WTC11 (cell line): ENCODE measurements around the gene UNC119B. TPM values are rescaled to one million over a fixed set of nuclear protein-coding genes. Genes with fewer than 3 reads are reported as not detected.

Experiments
- EMX1 ChIP-seq: fragments of 250-450 bp; sonication (Bioruptor Pico); IDR thresholded peaks from 2 replicates; pipeline ENCODE4 v1.8.0; 2021; ENCODE audit warnings: mild to moderate bottlenecking
- ETV6 ChIP-seq: sonication (generic); formaldehyde crosslinking; IDR thresholded peaks from 2 replicates; pipeline ENCODE4 v1.8.1; 2022; ENCODE audit warnings: mild to moderate bottlenecking, missing genetic modification reagents
- FOXJ3 ChIP-seq: sonication (generic); formaldehyde crosslinking; IDR thresholded peaks from 2 replicates; pipeline ENCODE4 v1.9.0; 2021; ENCODE audit warnings: missing genetic modification reagents, mild to moderate bottlenecking, borderline replicate concordance
- FOXP1 ChIP-seq: sonication (generic); formaldehyde crosslinking; IDR thresholded peaks from 2 replicates; pipeline ENCODE4 v1.8.0; 2022; ENCODE audit warnings: missing genetic modification reagents, mild to moderate bottlenecking, moderate library complexity, borderline replicate concordance
- IRF2 ChIP-seq: sonication (generic); formaldehyde crosslinking; IDR thresholded peaks from 2 replicates; pipeline ENCODE4 v1.8.0; 2022; ENCODE audit warnings: low read depth, missing genetic modification reagents, borderline replicate concordance
- JUN ChIP-seq: sonication (generic); formaldehyde crosslinking; IDR thresholded peaks from 2 replicates; pipeline ENCODE4 v1.8.0; 2023; ENCODE audit warnings: mild to moderate bottlenecking, missing genetic modification reagents
- KAT7 ChIP-seq: sonication (generic); formaldehyde crosslinking; IDR thresholded peaks from 2 replicates; pipeline ENCODE4 v1.8.1; 2023; ENCODE audit warnings: missing genetic modification reagents, mild to moderate bottlenecking, borderline replicate concordance
- NFYB ChIP-seq: sonication (generic); formaldehyde crosslinking; conservative IDR thresholded peaks from 2 replicates; pipeline ENCODE4 v1.8.0; 2022; ENCODE audit warnings: low read depth, missing genetic modification reagents
- NR2C2 ChIP-seq: sonication (generic); formaldehyde crosslinking; IDR thresholded peaks from 2 replicates; pipeline ENCODE4 v1.8.0; 2022; ENCODE audit warnings: mild to moderate bottlenecking, missing genetic modification reagents
- PRRX2 ChIP-seq: fragments of 250-450 bp; sonication (Bioruptor Pico); IDR thresholded peaks from 2 replicates; pipeline ENCODE4 v1.8.0; 2021; ENCODE audit warnings: mild to moderate bottlenecking
- SMAD4 ChIP-seq: sonication (generic); formaldehyde crosslinking; IDR thresholded peaks from 2 replicates; pipeline ENCODE4 v1.8.0; 2022; ENCODE audit warnings: mild to moderate bottlenecking, missing genetic modification reagents
- TEAD1 ChIP-seq: sonication (generic); formaldehyde crosslinking; IDR thresholded peaks from 2 replicates; pipeline ENCODE4 v1.8.0; 2022; ENCODE audit warnings: mild to moderate bottlenecking, missing genetic modification reagents
- TEAD4 ChIP-seq: sonication (generic); formaldehyde crosslinking; IDR thresholded peaks from 2 replicates; pipeline ENCODE4 v1.8.0; 2022; ENCODE audit warnings: mild to moderate bottlenecking, missing genetic modification reagents
- ZNF423 ChIP-seq: fragments of 250-450 bp; sonication (Bioruptor Pico); IDR thresholded peaks from 2 replicates; pipeline ENCODE4 v2.1.2; 2022; ENCODE audit warnings: mild to moderate bottlenecking, moderate library complexity
- total RNA-seq: library from RNA; stranded (reverse); gene quantifications from 3 replicates; pipeline ENCODE4 v1.2.3, GENCODE V29; 2021
- TF ChIP-seq, protein P1 (sequence below): sonication (generic); formaldehyde crosslinking; IDR thresholded peaks from 2 replicates; pipeline ENCODE4 v1.8.0; 2022; ENCODE audit warnings: mild to moderate bottlenecking, missing genetic modification reagents
- TF ChIP-seq, protein P2 (sequence below): sonication (generic); formaldehyde crosslinking; IDR thresholded peaks from 2 replicates; pipeline ENCODE4 v1.8.1; 2023; ENCODE audit warnings: mild to moderate bottlenecking, missing genetic modification reagents, moderate library complexity
- TF ChIP-seq, protein P3 (sequence below): sonication (generic); formaldehyde crosslinking; IDR thresholded peaks from 2 replicates; pipeline ENCODE4 v1.8.1; 2022; ENCODE audit warnings: mild to moderate bottlenecking, moderate library complexity, missing genetic modification reagents
- TF ChIP-seq, protein P4 (sequence below): fragments of 250-450 bp; sonication (Bioruptor Pico); IDR thresholded peaks from 2 replicates; pipeline ENCODE4 v1.9.0; 2021; ENCODE audit warnings: mild to moderate bottlenecking
- TF ChIP-seq, protein P5 (sequence below): fragments of 250-450 bp; sonication (Bioruptor Pico); IDR thresholded peaks from 2 replicates; pipeline ENCODE4 v1.9.0; 2021; ENCODE audit warnings: moderate library complexity, mild to moderate bottlenecking, inconsistent platforms, borderline replicate concordance
- TF ChIP-seq, protein P6 (sequence below): sonication (generic); formaldehyde crosslinking; IDR thresholded peaks from 2 replicates; pipeline ENCODE4 v1.8.0; 2023; ENCODE audit warnings: missing genetic modification reagents, mild to moderate bottlenecking, borderline replicate concordance
- TF ChIP-seq, protein P7 (sequence below): sonication (generic); formaldehyde crosslinking; IDR thresholded peaks from 2 replicates; pipeline ENCODE4 v1.8.1; 2022; ENCODE audit warnings: mild to moderate bottlenecking, missing genetic modification reagents, moderate library complexity, borderline replicate concordance
- TF ChIP-seq, protein P8 (sequence below): sonication (generic); formaldehyde crosslinking; conservative IDR thresholded peaks from 2 replicates; pipeline ENCODE4 v1.8.1; 2022; ENCODE audit warnings: mild to moderate bottlenecking, missing genetic modification reagents
- TF ChIP-seq, protein P9 (sequence below): fragments of 250-450 bp; sonication (Bioruptor Pico); IDR thresholded peaks from 2 replicates; pipeline ENCODE4 v1.9.0; 2021; ENCODE audit warnings: mild to moderate bottlenecking
- TF ChIP-seq, protein P10 (sequence below): sonication (generic); formaldehyde crosslinking; IDR thresholded peaks from 2 replicates; pipeline ENCODE4 v1.8.1; 2023; ENCODE audit warnings: mild to moderate bottlenecking, missing genetic modification reagents

The UNC119B gene
- total RNA-seq, 1 experiment from 2014 or later, result 53.3 TPM

DNA sequence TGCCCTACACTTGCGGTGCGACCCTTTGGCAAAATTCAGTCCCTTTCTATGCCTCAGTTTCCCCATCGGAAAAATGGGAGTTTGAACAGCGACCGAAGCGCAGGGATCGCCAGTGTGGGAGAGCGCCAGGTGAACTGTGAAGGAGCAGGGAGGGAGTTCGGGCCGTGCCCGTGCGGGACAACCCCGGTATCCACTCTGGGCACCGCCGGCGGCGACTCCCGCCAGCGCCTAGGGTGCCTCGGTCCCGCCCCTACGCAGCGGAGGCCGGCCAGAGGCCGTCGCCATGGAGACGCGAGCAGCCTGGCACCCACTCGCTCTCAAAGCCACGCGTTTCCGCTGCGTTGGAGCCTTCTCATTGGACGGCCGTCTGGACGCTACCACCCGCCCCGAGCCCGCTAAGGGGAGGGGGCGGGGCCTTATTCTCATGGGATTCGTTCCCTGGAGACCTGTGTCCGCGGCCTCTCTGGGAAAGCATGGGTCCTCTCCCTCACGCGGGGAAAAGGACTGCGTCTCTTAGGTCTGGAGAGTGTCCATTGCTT is 24.0 kb upstream of the UNC119B start (continued):
- TF ChIP-seq, protein P1, sequence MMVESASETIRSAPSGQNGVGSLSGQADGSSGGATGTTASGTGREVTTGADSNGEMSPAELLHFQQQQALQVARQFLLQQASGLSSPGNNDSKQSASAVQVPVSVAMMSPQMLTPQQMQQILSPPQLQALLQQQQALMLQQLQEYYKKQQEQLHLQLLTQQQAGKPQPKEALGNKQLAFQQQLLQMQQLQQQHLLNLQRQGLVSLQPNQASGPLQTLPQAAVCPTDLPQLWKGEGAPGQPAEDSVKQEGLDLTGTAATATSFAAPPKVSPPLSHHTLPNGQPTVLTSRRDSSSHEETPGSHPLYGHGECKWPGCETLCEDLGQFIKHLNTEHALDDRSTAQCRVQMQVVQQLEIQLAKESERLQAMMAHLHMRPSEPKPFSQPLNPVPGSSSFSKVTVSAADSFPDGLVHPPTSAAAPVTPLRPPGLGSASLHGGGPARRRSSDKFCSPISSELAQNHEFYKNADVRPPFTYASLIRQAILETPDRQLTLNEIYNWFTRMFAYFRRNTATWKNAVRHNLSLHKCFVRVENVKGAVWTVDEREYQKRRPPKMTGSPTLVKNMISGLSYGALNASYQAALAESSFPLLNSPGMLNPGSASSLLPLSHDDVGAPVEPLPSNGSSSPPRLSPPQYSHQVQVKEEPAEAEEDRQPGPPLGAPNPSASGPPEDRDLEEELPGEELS (CRISPR knock-in tag), result no peak
- TF ChIP-seq, protein P2, sequence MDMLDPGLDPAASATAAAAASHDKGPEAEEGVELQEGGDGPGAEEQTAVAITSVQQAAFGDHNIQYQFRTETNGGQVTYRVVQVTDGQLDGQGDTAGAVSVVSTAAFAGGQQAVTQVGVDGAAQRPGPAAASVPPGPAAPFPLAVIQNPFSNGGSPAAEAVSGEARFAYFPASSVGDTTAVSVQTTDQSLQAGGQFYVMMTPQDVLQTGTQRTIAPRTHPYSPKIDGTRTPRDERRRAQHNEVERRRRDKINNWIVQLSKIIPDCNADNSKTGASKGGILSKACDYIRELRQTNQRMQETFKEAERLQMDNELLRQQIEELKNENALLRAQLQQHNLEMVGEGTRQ (CRISPR knock-in tag), result no peak
- TF ChIP-seq, protein P3, sequence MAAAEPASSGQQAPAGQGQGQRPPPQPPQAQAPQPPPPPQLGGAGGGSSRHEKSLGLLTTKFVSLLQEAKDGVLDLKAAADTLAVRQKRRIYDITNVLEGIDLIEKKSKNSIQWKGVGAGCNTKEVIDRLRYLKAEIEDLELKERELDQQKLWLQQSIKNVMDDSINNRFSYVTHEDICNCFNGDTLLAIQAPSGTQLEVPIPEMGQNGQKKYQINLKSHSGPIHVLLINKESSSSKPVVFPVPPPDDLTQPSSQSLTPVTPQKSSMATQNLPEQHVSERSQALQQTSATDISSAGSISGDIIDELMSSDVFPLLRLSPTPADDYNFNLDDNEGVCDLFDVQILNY (CRISPR knock-in tag), result no peak
- TF ChIP-seq ZNF423, result 0 out of 2 replicates have a peak, but pooled peaks have one; percentile 27
- no peak for TF ChIP-seq SMAD4
- TF ChIP-seq, protein P4, sequence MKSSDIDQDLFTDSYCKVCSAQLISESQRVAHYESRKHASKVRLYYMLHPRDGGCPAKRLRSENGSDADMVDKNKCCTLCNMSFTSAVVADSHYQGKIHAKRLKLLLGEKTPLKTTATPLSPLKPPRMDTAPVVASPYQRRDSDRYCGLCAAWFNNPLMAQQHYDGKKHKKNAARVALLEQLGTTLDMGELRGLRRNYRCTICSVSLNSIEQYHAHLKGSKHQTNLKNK, result no peak
- no peak for TF ChIP-seq KAT7 (CRISPR knock-in tag)
- no peak for TF ChIP-seq PRRX2
- TF ChIP-seq, protein P5, sequence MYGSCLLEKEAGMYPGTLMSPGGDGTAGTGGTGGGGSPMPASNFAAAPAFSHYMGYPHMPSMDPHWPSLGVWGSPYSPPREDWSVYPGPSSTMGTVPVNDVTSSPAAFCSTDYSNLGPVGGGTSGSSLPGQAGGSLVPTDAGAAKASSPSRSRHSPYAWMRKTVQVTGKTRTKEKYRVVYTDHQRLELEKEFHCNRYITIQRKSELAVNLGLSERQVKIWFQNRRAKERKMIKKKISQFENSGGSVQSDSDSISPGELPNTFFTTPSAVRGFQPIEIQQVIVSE (CRISPR knock-in tag), result no peak
- TF ChIP-seq FOXP1 (CRISPR knock-in tag), result no peak
- no peak for TF ChIP-seq TEAD1 (CRISPR knock-in tag)
- peak; percentile 52 for TF ChIP-seq NFYB (CRISPR knock-in tag)
- no peak for TF ChIP-seq IRF2
- TF ChIP-seq, protein P6, sequence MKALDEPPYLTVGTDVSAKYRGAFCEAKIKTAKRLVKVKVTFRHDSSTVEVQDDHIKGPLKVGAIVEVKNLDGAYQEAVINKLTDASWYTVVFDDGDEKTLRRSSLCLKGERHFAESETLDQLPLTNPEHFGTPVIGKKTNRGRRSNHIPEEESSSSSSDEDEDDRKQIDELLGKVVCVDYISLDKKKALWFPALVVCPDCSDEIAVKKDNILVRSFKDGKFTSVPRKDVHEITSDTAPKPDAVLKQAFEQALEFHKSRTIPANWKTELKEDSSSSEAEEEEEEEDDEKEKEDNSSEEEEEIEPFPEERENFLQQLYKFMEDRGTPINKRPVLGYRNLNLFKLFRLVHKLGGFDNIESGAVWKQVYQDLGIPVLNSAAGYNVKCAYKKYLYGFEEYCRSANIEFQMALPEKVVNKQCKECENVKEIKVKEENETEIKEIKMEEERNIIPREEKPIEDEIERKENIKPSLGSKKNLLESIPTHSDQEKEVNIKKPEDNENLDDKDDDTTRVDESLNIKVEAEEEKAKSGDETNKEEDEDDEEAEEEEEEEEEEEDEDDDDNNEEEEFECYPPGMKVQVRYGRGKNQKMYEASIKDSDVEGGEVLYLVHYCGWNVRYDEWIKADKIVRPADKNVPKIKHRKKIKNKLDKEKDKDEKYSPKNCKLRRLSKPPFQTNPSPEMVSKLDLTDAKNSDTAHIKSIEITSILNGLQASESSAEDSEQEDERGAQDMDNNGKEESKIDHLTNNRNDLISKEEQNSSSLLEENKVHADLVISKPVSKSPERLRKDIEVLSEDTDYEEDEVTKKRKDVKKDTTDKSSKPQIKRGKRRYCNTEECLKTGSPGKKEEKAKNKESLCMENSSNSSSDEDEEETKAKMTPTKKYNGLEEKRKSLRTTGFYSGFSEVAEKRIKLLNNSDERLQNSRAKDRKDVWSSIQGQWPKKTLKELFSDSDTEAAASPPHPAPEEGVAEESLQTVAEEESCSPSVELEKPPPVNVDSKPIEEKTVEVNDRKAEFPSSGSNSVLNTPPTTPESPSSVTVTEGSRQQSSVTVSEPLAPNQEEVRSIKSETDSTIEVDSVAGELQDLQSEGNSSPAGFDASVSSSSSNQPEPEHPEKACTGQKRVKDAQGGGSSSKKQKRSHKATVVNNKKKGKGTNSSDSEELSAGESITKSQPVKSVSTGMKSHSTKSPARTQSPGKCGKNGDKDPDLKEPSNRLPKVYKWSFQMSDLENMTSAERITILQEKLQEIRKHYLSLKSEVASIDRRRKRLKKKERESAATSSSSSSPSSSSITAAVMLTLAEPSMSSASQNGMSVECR, result no peak
- TF ChIP-seq TEAD4 (CRISPR knock-in tag), result no peak
- TF ChIP-seq, protein P7, sequence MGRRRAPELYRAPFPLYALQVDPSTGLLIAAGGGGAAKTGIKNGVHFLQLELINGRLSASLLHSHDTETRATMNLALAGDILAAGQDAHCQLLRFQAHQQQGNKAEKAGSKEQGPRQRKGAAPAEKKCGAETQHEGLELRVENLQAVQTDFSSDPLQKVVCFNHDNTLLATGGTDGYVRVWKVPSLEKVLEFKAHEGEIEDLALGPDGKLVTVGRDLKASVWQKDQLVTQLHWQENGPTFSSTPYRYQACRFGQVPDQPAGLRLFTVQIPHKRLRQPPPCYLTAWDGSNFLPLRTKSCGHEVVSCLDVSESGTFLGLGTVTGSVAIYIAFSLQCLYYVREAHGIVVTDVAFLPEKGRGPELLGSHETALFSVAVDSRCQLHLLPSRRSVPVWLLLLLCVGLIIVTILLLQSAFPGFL, result no peak
- TF ChIP-seq, protein P8, sequence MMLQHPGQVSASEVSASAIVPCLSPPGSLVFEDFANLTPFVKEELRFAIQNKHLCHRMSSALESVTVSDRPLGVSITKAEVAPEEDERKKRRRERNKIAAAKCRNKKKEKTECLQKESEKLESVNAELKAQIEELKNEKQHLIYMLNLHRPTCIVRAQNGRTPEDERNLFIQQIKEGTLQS (CRISPR knock-in tag), result no peak
- TF ChIP-seq, protein P9, sequence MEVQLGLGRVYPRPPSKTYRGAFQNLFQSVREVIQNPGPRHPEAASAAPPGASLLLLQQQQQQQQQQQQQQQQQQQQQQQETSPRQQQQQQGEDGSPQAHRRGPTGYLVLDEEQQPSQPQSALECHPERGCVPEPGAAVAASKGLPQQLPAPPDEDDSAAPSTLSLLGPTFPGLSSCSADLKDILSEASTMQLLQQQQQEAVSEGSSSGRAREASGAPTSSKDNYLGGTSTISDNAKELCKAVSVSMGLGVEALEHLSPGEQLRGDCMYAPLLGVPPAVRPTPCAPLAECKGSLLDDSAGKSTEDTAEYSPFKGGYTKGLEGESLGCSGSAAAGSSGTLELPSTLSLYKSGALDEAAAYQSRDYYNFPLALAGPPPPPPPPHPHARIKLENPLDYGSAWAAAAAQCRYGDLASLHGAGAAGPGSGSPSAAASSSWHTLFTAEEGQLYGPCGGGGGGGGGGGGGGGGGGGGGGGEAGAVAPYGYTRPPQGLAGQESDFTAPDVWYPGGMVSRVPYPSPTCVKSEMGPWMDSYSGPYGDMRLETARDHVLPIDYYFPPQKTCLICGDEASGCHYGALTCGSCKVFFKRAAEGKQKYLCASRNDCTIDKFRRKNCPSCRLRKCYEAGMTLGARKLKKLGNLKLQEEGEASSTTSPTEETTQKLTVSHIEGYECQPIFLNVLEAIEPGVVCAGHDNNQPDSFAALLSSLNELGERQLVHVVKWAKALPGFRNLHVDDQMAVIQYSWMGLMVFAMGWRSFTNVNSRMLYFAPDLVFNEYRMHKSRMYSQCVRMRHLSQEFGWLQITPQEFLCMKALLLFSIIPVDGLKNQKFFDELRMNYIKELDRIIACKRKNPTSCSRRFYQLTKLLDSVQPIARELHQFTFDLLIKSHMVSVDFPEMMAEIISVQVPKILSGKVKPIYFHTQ (CRISPR knock-in tag), result no peak
- no peak for TF ChIP-seq EMX1
- no peak for TF ChIP-seq FOXJ3 (CRISPR knock-in tag)
- TF ChIP-seq JUN, result no peak
- TF ChIP-seq, protein P10, sequence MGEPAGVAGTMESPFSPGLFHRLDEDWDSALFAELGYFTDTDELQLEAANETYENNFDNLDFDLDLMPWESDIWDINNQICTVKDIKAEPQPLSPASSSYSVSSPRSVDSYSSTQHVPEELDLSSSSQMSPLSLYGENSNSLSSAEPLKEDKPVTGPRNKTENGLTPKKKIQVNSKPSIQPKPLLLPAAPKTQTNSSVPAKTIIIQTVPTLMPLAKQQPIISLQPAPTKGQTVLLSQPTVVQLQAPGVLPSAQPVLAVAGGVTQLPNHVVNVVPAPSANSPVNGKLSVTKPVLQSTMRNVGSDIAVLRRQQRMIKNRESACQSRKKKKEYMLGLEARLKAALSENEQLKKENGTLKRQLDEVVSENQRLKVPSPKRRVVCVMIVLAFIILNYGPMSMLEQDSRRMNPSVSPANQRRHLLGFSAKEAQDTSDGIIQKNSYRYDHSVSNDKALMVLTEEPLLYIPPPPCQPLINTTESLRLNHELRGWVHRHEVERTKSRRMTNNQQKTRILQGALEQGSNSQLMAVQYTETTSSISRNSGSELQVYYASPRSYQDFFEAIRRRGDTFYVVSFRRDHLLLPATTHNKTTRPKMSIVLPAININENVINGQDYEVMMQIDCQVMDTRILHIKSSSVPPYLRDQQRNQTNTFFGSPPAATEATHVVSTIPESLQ (CRISPR knock-in tag), result no peak
- TF ChIP-seq ETV6, result no peak
- TF ChIP-seq NR2C2 (CRISPR knock-in tag), result no peak
